Testis (tissue), 3 donors: ENCODE measurements around the gene ZNF396. TPM values are rescaled to one million over a fixed set of nuclear protein-coding genes. Genes with fewer than 3 reads are reported as not detected.

Source experiments
- DNase-seq: peaks from one replicate; pipeline ENCODE4 v3.0.0-alpha.2; 2019
- H3K27ac ChIP-seq, 2 donors: fragments of 200-600 bp; sonication (generic); one replicate each; pipeline ENCODE4 v1.5.1; 2019
- H3K27me3 ChIP-seq: fragments of 200-600 bp; sonication (generic); one replicate; pipeline ENCODE4 v1.5.1; 2019
- H3K36me3 ChIP-seq: fragments of 200-600 bp; sonication (generic); one replicate; pipeline ENCODE4 v1.5.1; 2017; ENCODE audit warnings: low read depth; ENCODE audit errors: missing control alignments
- H3K4me1 ChIP-seq: fragments of 200-600 bp; sonication (generic); one replicate; pipeline ENCODE4 v1.5.1; 2019
- H3K4me3 ChIP-seq, 2 donors: fragments of 200-600 bp; sonication (generic); one replicate each; pipeline ENCODE4 v1.5.1; 2017 to 2019
- H3K9me3 ChIP-seq: fragments of 200-600 bp; sonication (generic); one replicate; pipeline ENCODE4 v1.5.1; 2017
- CTCF ChIP-seq, 3 experiments: fragments of 450-650 bp in 2 of 3; fragments of 200-600 bp in 1 of 3; sonication (generic) in 1 of 3; IDR thresholded peaks; one replicate each; pipeline ENCODE4 v1.5.1; 2016 to 2019; ENCODE audit warnings: antibody characterized with exemption in 3 of 3, mild to moderate bottlenecking in 2 of 3, moderate library complexity in 1 of 3
- POLR2A ChIP-seq: fragments of 450-650 bp; IDR thresholded peaks from one replicate; pipeline ENCODE4 v1.6.1; 2017; ENCODE audit warnings: antibody characterized with exemption, mild to moderate bottlenecking, moderate library complexity
- WGBS, 2 donors: methylation state at CpG; one replicate each; pipeline ENCODE4 v1.1.5; 2018; 5-methylcytosine and 5-hydroxymethylcytosine counted together
- intact Hi-C: fragments of 100-400 bp; cut with DNase I; formaldehyde crosslinking; loops from one replicate; pipeline ENCODE4 v1.15.1; 2023; ENCODE audit warnings: low total_unique reads
- polyA plus RNA-seq: library from polyadenylated mRNA; stranded (reverse); fragments of 350-450 nt; fragmentation: Illumina TruSeq; extraction: RNeasy Lipid Tissue Mini Kit (QIAGEN cat#74804); gene quantifications from one replicate; pipeline ENCODE4 v1.2.3, GENCODE V29; 2014; ENCODE audit warnings: low read depth, low replicate concordance; ENCODE audit not compliant: insufficient read depth
- total RNA-seq, 2 donors: library from RNA; depleted of rRNA; stranded (reverse); fragments of >200 nt; gene quantifications; one replicate each; pipeline ENCODE4 v1.2.3, GENCODE V29; 2016

The ZNF396 gene
- total and polyA plus RNA-seq, 3 donors from 2014 or later = 3.7 to 9.3 (median 7.3) TPM

GRCh38 chr18:35326695-35327387 lies 50.3 kb downstream of the ZNF396 start:
- intact Hi-C loops = no loop called here
- TF ChIP-seq CTCF (IDR thresholded peaks at IDR 0.05) (no peak), POLR2A (no peak)
- WGBS, 2 donors = 54 to 56% methylated on average over 3 of the region's 3 CpGs

GRCh38 chr18:35324926-35325655 lies 52.0 kb downstream of the ZNF396 start:
- TF ChIP-seq POLR2A = no peak
- no peak for TF ChIP-seq CTCF (IDR thresholded peaks at IDR 0.05)
- Histone ChIP-seq H3K4me1 (no peaks in the 10 kb centered on the region), H3K27ac (no peak overlapping the region), H3K4me3 (no peak overlapping the region), H3K27me3 (no peaks in the 10 kb centered on the region), H3K36me3 (no peaks in the 10 kb centered on the region), H3K9me3 (no peaks in the 10 kb centered on the region)
- no peak for DNase-seq
- 51 to 74% methylated on average over 2 of the region's 2 CpGs for WGBS, 2 donors
- intact Hi-C loops = no loop called here

More at GRCh38 chr18:35326695-35327387, 50.3 kb downstream of the ZNF396 start:
- H3K27ac ChIP-seq = no peak overlapping the region
- H3K27me3 ChIP-seq = no peaks in the 10 kb centered on the region
- no peak for DNase-seq
- no peaks in the 10 kb centered on the region for H3K36me3 ChIP-seq
- H3K4me1 ChIP-seq = no peaks in the 10 kb centered on the region
- no peaks in the 10 kb centered on the region for H3K9me3 ChIP-seq
- H3K4me3 ChIP-seq = no peak overlapping the region

GRCh38 chr18:35322486-35323458 lies 54.4 kb downstream of the ZNF396 start:
- TF ChIP-seq POLR2A = no peak
- TF ChIP-seq CTCF (IDR thresholded peaks at IDR 0.05) = no peak
- no peak for DNase-seq
- Histone ChIP-seq H3K27ac (no peak overlapping the region), H3K4me3 (no peak overlapping the region), H3K4me1 (no peaks in the 10 kb centered on the region), H3K9me3 (no peaks in the 10 kb centered on the region), H3K27me3 (no peaks in the 10 kb centered on the region), H3K36me3 (no peaks in the 10 kb centered on the region)
- WGBS, 2 donors = 60 to 66% methylated on average over 3 of the region's 3 CpGs
- intact Hi-C loops = no loop called here

Other genes with a start within 250 kb of the ZNF396 start
- gene ZNF397, start 136.3 kb downstream of the ZNF396 start, total RNA-seq = 10 to 100 TPM; 32.2 to 36.6 TPM
- gene ZNF397, start 136.3 kb downstream of the ZNF396 start, polyA plus RNA-seq = 21.6 TPM
- gene ZSCAN30, start 87.1 kb downstream of the ZNF396 start, total RNA-seq = 10 to 100 TPM; 24.5 to 31.5 TPM
- gene ZSCAN30, start 87.1 kb downstream of the ZNF396 start, polyA plus RNA-seq = 15.9 TPM
- 10 to 100 TPM; 38.9 to 39.8 TPM for gene ZNF24, start 32.9 kb downstream of the ZNF396 start, total RNA-seq
- 29.2 TPM for gene ZNF24, start 32.9 kb downstream of the ZNF396 start, polyA plus RNA-seq
- gene INO80C, start 120.6 kb upstream of the ZNF396 start, total RNA-seq = 10 to 100 TPM; 52.2 to 77.5 TPM
- gene INO80C, start 120.6 kb upstream of the ZNF396 start, polyA plus RNA-seq = 155 TPM
- 10 to 100 TPM; 55.7 to 67.0 TPM for gene GALNT1, start 204.4 kb upstream of the ZNF396 start, total RNA-seq
- 27.3 TPM for gene GALNT1, start 204.4 kb upstream of the ZNF396 start, polyA plus RNA-seq